GM21515 (cell line): Measurements from ENCODE around the gene RIIAD1.

Experiments
- ATAC-seq: cut with Tn5 transposase; IDR thresholded peaks from one replicate; pipeline ENCODE4 v1.9.1; 2021; ENCODE audit not compliant: unreplicated experiment

The RIIAD1 gene

DNA sequence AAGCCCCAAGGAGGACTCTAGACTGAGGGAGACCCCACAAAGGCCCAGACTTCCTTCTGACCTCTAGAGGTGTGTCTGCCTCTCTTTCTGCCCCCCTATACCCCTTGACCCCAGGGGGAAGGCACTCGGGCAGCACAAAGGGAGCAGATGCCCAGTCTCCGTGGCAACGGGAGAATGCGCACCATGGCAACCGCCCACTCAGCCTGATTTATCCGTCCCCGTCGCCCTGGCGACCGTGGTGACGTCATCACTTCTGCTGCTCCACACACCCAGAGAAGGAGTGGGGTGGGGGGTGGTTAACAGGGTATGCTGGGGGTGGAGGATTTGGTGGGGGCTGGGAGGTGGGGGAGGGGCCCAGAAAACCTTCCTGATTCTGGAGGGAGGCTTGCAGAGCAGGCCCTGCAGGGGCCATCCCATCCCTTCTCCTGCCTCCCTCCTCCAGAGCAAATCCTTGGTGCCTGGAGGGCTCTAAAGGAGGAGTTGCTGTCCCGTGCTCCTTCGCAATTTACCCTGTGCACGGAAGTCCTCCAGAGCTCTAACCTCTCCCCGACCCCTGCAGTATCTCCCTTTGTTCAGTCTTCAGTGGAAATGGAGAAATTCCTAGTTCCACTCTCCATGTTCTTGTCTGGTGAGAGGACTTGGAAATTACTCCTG, 11.0 kb upstream of the RIIAD1 start:
- ATAC-seq = no peak

DNA sequence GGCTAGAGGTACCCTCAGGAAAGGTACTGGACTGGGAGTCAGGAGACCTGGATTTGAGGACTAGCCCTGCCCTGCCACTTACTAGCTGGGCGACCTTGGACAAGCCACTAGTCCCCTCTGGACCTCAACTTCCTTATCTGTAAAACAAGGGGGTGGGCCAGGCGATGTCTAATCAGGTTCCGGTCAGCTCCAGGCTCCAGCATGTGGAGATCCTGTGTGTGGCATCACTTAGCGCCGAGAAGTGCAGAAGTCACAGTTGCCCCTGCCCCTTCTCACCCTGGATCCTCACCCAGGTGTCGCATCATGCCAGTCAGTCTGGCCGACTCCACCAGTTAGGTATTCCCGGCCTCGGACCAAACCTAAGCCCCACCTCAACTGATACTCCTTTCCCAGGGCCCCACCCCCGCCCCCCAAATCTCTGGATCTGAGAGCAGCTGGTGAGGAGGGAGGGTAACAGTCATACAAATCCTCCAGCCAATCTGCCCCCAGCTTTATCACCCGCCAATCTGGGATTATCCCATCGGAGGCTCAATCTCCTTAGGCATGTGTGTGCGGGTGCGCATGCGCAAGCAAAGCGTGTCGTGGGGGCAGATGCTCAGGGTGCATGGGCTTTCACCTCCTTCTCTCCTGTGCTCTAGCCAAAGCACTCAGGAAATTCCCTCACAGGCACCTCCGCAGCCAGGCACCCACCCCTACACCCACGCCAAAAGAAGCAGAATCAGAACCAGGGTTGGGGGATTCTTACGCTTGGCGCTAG, 10.1 kb upstream of the RIIAD1 start:
- ATAC-seq = no peak

DNA sequence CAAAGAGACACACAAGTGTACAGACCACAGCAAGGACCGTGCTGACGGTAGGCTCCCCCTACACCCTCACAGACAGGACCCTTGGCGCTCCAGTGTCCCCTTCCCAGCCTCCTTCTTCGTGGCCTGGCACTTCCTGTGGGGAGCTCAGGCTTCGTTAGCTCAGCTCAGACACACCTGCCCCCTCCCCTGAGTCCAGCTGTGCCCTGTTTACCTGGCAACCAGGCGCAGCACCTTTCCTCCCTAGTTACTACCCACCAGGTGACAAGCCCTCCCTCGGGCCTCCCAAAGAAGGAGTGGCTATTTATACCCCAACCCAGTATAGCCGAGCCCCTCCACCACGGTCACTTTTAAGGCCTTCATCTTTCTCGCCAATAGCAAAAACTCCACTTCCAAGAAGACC, 9.4 kb upstream of the RIIAD1 start:
- ATAC-seq = no peak

DNA sequence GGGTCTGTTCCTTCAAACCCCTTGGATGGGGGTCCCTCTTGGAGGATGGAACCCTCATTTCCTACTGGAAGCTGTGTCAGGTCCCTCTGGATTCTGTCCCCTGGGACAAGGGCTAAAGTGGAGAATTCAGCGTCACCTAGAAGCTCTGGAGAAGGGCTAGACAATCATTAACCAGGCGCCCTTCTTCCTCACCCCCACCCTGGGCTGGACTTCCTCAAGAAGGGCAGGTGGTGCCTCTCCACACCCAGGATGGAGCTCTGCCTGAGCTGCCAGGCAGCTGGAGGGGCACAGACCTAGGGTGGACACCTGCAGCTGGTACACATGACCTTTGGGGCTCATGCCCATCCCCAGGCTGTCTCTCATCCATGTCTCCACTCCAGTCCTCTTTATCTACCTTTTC, 8.3 kb upstream of the RIIAD1 start:
- ATAC-seq = no peak

DNA sequence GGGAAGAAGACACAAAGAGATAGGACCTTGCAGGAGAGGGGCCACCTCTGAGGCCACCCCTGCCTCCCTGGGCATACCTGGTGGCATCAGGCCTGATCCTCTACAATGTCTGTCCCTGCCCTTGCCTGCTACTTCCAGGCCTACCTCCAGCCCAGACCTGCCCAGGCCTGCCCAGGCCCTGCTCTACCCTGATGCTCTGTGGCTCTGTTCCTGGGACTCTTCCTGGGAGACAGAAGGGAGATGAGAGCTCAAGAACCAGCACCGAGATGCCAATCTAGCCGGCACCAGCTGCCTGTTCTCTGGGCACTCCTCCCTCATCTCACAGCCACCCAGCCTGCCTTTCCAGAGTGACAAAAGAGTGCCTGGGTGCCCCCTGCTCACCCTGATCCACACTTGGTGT, 7.4 kb upstream of the RIIAD1 start:
- no peak for ATAC-seq

DNA sequence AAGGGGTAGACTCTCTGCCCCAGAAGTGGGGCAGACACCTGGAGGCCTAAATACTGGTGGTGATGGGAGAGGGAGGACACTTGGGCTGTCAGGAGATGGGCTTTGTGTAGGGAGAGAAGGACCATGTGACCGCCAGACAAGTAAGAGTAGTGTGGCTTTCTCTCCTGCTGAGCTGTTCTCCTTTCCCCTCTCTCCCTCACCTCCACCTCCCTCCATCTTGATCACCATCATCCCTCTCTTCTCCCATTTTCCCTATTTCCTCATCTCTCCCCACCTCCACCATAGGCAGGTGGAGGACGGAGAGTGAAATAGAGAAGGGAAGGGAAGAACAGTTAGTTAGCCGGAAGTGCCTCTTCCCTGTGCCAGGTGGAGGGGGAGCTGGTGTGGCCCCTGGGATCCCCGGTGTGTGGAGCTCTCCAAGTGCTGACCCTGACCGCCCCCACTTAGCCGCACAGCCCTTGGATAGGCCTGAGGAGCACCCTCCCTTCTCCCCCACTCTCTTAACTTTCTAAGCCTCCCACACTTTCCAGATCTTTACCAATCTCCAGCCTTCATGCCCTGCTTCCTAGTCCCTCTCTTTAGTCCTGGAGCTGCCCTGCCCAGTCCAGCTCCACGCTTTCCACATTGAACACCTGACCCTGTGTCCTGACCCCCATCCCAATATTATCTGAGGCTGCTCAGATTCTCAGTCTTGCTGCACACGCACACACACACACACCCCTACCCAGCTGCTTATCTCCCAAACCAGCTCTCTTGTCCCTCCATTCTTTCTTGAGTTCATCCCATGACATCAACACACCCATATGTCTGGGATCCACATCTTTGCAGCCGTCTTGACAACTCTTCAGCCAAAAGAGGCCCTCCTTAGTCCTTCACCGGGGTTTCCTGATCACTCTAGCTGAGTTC, 6.2 kb upstream of the RIIAD1 start:
- no peak for ATAC-seq

DNA sequence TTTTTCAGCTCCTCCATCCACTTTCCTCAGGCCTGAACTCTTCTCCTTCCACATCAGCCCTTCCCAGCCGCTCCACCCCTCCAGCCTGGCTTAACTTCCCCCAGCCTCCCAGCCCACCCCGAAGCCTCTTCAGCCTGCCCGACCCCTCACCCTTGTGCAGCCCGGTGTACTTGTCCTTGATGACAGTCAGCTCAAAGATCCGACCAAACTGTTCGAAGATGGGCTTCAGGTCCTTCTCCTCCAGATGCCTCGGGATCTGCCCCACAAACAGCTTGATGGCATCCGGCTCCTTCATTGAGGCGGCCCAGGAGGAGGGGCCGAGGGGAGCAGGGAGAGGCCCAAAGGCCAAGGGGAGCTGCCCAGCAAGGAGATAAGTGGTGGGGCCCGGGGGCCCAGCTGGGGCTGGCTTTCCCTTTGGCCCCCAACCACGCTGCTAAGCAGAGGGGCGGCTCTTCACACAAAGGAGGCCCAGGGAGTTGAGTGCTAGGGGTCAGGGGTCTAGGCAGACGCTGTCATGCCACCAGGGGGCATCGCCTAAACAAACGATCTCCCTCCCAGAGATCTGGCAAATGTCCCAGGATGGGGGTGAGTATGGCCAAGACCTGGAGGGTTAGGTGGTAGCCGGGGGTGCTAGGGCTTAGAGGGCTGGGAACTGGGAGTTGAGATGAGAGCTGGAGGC, 5.5 kb upstream of the RIIAD1 start:
- no peak for ATAC-seq

DNA sequence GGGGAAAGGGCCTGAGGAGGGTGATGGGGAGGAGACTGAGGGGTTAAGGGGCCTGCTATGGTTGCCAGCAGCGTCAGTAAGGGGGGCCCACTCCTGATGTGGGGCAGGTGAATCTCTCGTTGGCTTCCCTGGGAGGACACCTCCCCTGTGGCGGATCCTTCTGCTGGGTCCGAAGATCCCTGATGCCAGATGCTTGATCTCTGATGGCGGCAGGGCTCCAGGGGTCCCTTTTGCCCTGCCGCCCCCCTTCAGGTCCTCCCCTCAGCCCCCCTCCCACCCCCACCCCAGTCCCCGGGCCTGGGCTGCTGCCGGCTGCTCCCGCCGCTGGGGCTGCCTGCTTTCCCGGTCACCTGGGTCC, 4.9 kb upstream of the RIIAD1 start:
- no peak for ATAC-seq

DNA sequence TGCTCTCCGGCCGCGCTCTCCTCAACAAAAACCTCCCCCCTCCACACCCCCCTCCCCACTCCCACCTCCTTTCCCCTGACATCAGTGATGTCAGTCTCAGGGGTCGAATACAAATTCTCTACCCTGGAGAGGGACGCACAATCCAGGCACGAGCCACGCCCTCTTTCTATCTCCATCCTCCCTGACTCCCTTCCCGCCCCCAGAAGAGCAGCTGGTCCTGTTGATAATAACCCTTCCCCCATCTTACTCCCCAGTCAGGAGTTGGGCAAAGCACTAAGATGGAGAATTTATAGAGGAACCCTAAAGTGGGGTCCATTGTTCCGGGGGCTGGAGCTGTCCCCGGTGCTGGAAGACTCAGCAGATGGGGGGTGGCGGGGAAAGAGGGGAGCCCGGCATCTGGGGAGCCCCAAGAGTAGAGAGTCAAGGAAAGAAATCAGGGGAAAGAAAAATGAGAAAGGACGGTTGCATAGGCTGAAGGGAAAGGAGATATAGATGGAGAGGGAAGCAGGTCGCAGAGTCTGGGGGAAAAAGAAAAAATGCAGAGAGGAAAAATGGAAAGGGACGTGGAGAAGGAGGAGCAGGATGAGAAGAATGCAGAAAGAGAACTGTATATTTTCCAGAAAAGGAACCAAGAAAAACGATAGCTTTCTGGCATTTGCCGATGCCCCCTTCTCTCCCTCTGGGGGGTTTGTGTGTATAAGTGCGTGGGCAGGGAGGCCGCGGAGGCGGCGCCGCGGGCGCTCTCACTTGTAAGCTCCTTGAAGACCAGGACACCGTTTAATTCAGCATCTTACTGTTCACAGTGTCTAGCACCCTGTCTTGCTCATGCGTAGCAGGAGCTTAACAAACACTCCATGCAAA, 4.3 kb upstream of the RIIAD1 start, which contains the start of gene CELF3:
CELF3 (minus strand) TSS at position 33 of the 861 bp plus-strand sequence. CDS start 783 bp downstream, outside the sequence.
- ATAC-seq = no peak

DNA sequence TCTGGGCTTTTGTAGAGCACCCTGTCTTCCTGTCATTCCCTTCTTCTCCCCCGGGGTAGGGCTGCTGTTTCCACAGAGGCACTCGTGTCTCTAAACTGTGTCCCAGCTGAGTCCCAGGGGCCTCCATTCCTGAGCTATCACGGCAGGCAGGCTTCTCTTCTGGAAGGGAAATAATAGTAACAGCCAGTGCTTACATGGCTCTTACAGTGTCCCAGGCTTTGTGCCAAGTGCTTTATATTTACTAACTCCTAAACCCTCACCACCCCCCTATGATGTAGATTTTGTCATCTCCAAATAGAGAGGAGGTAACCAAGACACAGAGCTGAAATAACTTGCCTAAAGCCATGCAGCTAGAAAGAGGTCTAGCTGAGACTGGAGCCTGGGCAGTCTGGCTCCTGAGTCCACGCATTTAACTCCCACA, 3.3 kb upstream of the RIIAD1 start:
- ATAC-seq = no peak

DNA sequence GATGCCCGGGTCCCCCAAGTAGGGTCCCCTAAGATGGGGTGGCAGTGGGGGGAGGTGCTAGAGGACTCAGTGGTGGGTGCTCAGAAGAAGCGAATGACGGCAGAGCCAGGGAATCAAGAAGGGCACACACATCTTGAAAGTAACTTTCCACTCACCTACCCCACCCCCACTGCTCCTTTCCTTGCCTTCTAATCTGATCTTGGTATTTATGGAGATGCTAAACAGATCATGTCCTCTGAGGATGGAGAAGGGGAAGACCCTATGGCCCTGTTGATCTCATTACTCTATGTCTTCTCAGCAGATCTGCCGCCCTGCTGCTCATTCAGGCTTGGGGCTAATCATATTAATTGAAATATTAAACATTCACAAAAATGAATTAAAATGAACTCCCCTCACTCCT, 2.7 kb upstream of the RIIAD1 start:
- ATAC-seq = no peak

DNA sequence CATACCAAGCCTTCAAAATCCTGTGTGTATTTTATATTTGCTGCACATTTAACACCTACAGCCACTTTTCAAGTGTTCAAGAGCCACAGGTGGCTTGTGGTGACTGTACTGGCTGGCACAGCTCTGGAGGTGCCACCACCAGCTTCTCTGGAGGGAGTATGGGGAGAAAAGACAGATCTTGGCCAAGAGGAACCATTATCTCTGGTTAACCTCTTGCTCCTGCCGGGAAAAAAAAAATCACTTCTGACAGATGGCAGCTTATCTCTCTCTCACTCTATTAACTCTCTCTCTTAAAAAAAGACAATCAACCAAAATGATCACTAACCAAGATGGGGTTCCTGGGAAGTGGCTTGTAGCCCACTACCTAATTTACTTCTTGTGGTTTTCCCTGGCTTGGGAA, 1.2 kb upstream of the RIIAD1 start:
- ATAC-seq = no peak

DNA sequence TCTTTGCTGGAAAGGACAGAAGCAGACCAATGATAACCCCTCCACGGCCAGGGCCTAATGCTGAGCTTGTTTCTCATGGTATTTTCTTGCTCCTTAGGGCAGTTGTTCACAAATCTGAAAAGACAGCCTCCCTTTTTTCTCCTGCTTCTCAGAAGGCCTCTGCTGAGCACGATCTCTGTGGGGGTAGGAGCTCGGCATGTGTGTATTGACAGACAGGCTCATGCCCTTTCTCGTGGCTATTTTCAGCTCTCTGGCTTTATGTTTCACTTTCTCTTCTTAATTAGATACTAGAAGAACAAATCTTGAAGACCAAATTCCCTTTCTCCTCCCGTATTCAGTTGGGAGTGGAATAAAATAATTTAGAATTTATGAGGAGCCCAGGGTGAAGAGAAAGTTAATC, 768 bp upstream of the RIIAD1 start:
- no peak for ATAC-seq

DNA sequence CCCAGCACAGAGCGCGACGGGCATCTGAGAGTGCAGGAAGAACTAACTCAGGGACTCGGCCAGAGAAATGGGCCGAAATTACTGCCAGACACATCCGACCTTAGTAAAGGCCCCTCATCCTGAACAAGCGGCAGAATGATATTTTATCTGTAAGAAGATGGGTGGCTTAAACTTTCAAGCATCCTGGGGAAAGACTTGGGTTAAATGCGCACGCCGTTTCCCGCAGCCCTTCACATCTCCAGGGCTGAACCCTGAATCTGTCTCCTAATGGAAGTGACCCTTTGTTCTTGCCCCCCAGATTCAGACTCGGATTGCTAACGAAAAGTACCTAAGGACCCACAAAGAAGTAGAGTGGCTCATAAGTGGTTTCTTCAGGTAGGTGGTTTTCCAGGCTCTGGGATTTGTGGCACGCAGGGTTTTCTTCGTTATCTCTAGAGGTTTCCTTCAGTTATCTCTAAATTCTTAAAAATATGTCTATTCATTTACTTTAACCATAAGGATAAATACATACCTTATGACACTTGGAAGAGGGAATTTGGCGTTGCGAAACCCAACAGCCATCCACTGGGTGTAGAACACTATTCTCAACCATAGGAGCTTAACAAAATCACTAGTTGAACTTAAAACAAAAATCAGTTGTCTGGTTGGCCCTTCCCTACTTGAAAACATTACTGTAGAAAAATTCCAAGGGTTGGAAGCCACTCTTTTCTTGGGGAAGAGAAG, 627 bp downstream of the RIIAD1 start:
- no peak for ATAC-seq

DNA sequence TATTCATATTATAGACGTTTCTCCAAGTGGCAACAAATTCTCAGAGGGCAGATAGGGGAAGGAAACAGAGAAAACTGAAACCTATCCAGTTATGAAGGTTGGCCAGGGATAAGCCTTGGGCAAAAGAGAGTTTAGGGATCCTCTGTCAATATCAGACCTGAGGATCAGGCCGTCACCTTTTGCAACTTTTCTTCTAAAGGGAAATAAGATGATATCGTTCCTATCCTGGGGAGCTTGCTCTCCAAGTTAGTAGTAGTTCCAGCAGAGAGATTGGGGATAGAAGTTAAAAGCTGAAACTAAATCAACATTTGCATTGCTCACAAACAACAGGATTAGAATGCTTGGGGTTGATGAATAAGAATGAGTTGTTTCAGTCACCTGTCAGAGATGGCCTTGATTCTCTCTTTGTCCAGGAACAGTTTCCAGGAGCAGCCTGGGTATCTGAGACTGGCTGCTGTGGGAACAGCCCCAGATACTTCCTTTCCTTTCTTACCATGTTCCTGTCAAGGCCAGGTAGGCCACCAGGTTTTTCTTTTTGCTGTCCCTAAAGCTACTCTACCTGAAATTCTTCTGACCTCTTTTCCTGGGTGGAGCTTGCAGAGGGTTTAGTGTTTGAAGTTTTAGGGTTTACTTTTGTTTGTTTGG, 2.5 kb downstream of the RIIAD1 start:
- no peak for ATAC-seq

DNA sequence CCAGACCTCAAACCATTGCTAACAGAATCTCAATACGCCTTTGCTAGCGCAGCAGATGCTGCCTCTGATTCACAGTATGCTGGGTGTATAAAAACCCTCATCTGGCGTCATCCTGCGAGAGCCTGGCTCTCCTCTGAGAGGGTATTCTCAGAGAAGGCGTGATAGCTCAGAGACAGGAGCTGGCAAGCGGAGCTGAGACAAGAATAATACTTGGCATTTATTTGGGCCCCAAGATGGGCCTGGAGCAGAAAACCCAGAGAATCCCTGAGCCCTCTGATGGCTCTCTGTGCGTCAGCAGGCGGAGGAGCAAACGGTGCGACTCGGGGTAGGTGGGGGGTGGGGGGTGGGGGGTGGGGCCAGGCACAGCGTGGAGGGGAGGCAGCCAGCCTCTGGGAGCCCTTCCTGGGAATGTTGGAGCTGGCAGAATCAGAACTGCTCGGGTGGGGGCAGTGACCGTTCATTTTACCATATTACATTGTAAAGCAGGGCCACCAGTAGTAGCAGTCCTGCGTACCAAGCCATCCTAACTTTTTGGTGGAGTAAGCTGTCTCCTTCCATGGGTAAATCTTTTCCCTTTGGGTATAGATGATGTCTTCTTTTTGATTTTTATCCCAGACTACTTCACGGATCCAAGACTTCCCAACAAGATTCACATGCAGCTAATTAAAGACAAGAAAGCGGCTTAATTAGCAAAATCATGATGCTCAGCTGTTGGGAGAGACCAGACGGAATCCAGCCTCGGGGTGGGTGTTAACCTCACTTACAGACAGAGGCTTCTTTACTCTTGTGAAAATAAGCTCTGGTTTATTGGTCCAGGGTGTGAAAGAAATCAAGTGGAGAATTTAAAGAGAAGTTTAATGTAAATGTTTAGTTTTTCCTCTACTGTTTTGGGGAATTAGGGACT, 7.1 kb downstream of the RIIAD1 start:
- no peak for ATAC-seq

DNA sequence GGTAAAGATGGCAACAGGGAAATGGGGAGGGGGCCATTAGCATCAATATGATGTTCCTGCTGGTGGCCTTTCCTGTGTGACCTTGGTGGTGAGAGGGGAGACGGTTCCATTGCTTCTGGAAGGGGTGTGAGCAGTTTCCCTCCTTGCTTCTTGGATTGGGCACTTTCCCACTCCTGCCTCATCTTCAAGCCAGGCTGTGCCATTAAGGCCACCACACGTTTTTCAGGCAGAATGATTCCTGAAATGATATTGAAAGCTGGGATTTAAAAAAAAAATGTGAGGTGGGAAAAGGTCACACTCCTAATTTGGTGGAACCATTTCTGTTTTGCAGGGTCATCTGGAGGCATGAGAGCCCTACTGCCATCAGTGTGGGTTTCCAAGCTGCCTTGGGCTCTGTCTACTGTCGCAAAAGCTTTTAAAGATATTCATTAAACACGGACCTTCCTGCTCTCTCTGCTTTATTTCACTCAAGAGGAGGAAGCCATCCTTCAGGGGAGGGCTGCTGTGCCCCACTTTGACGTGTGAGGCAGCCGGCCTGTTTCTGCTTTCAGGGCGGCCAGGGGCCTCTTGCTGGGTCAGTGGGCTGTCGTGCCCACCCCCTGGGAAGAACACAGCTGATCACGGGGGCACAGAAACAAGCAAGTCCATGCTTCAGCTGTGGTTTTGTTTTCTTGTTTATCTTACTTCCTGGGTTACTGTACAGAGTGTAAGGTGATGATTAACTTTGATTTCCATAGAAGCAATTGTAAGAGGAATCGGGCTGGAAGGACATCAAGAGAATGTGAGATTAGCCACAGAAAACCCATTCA, 8.0 kb downstream of the RIIAD1 start:
- ATAC-seq = no peak
